GM23338 (cell line): Measurements from ENCODE around the gene MPZ. TPM values are rescaled to one million over a fixed set of nuclear protein-coding genes. Genes with fewer than 3 reads are reported as not detected.
A peak's percentile ranks its signal among the peaks of the same experiment; 100 is the strongest.

Experiments used
- ATAC-seq: fragments of 200-7000 bp; cut with Tn5 transposase; 3 replicates; pipeline ENCODE4 v1.9.1; 2020
- DNase-seq: peaks from one replicate; pipeline ENCODE4 v3.0.0-alpha.2; 2015; ENCODE audit warnings: low spot score
- H2AFZ ChIP-seq: fragments of 200-600 bp; sonication (generic); 2 replicates; pipeline ENCODE4 v1.8.0; 2016; ENCODE audit warnings: antibody characterized with exemption, mild to moderate bottlenecking, moderate library complexity
- H3F3A ChIP-seq: fragments of 200-600 bp; sonication (generic); replicated peaks from 2 replicates; pipeline ENCODE4 v1.8.0; 2017; ENCODE audit warnings: antibody characterized with exemption, mixed run types, low read depth
- H3K27ac ChIP-seq: fragments of 200-600 bp; sonication (generic); 2 replicates; pipeline ENCODE4 v1.6.1; 2016; ENCODE audit warnings: low read depth
- H3K27me3 ChIP-seq: fragments of 200-600 bp; sonication (generic); 2 replicates; pipeline ENCODE4 v1.8.0; 2016; ENCODE audit warnings: mild to moderate bottlenecking, mixed run types, moderate library complexity; ENCODE audit not compliant: insufficient read depth
- H3K36me3 ChIP-seq: fragments of 200-600 bp; sonication (generic); 2 replicates; pipeline ENCODE4 v1.8.0; 2016; ENCODE audit warnings: mild to moderate bottlenecking; ENCODE audit not compliant: insufficient read depth
- H3K4me1 ChIP-seq: fragments of 200-600 bp; sonication (generic); 2 replicates; pipeline ENCODE4 v1.8.0; 2016; ENCODE audit warnings: mild to moderate bottlenecking, moderate library complexity; ENCODE audit not compliant: insufficient read depth
- H3K4me2 ChIP-seq: fragments of 200-600 bp; sonication (generic); 2 replicates; pipeline ENCODE4 v1.7.1; 2017; ENCODE audit warnings: mixed run types
- H3K4me3 ChIP-seq: fragments of 200-600 bp; sonication (generic); 2 replicates; pipeline ENCODE4 v1.6.1; 2016; ENCODE audit warnings: mixed run types
- H3K79me2 ChIP-seq: fragments of 200-600 bp; sonication (generic); replicated peaks from 2 replicates; pipeline ENCODE4 v1.8.0; 2017; ENCODE audit warnings: mild to moderate bottlenecking; ENCODE audit not compliant: insufficient read depth
- H3K9me2 ChIP-seq: fragments of 200-600 bp; sonication (generic); 2 replicates; pipeline ENCODE4 v1.8.0; 2017; ENCODE audit not compliant: insufficient read depth
- H4K20me1 ChIP-seq: fragments of 200-600 bp; sonication (generic); replicated peaks from 2 replicates; pipeline ENCODE4 v1.8.0; 2017; ENCODE audit warnings: mild to moderate bottlenecking; ENCODE audit not compliant: insufficient read depth
- H3K27ac Mint-ChIP-seq: 2 replicates; pipeline ENCODE4 v1.8.0; 2020; ENCODE audit warnings: inconsistent platforms, mild to moderate bottlenecking, moderate library complexity, mixed read lengths
- H3K27me3 Mint-ChIP-seq: 3 replicates; pipeline ENCODE4 v1.8.0; 2022; ENCODE audit warnings: low read depth, mild to moderate bottlenecking, moderate library complexity, mixed read lengths, inconsistent platforms; ENCODE audit not compliant: insufficient read depth, poor library complexity
- H3K36me3 Mint-ChIP-seq: 3 replicates; pipeline ENCODE4 v1.8.0; 2021; ENCODE audit warnings: low read depth, mild to moderate bottlenecking, inconsistent platforms, moderate library complexity, mixed read lengths
- H3K4me1 Mint-ChIP-seq: 3 replicates; pipeline ENCODE4 v1.8.0; 2020; ENCODE audit warnings: mild to moderate bottlenecking, inconsistent platforms, mixed read lengths
- H3K4me3 Mint-ChIP-seq: 3 replicates; pipeline ENCODE4 v1.8.0; 2021; ENCODE audit warnings: moderate library complexity, mild to moderate bottlenecking, inconsistent platforms, mixed read lengths
- H3K9me3 Mint-ChIP-seq: 3 replicates; pipeline ENCODE4 v1.8.0; 2020; ENCODE audit warnings: moderate library complexity, mild to moderate bottlenecking, inconsistent platforms, mixed read lengths
- CREB1 ChIP-seq: fragments of 250-450 bp; sonication (Bioruptor Pico); IDR thresholded peaks from 2 replicates; pipeline ENCODE4 v1.5.0; 2020; ENCODE audit warnings: low read depth, mild to moderate bottlenecking, moderate library complexity
- EZH2 ChIP-seq: fragments of 200-600 bp; sonication (generic); IDR thresholded peaks from one replicate; pipeline ENCODE4 v1.8.0; 2017; ENCODE audit warnings: antibody characterized with exemption, mild to moderate bottlenecking, low read depth; ENCODE audit not compliant: unreplicated experiment
- EZH2phosphoT487 ChIP-seq: fragments of 200-600 bp; sonication (generic); IDR thresholded peaks from one replicate; pipeline ENCODE4 v1.8.1; 2018; ENCODE audit warnings: antibody characterized with exemption; ENCODE audit not compliant: unreplicated experiment
- JUNB ChIP-seq: IDR thresholded peaks from one replicate; pipeline ENCODE4 v1.6.1; 2016; ENCODE audit warnings: antibody characterized with exemption; ENCODE audit not compliant: unreplicated experiment
- NANOG ChIP-seq: IDR thresholded peaks from 2 replicates; pipeline ENCODE4 v1.6.1; 2016; ENCODE audit warnings: antibody characterized with exemption, borderline replicate concordance
- POLR2AphosphoS5 ChIP-seq: IDR thresholded peaks from 2 replicates; pipeline ENCODE4 v1.6.1; 2016; ENCODE audit warnings: antibody characterized with exemption, low read depth
- STAT1 ChIP-seq: IDR thresholded peaks from one replicate; pipeline ENCODE4 v1.6.1; 2016; ENCODE audit warnings: antibody characterized with exemption; ENCODE audit not compliant: unreplicated experiment
- ZNF114 ChIP-seq: fragments of 250-450 bp; sonication (Bioruptor Pico); IDR thresholded peaks from 2 replicates; pipeline ENCODE4 v1.5.0; 2020; ENCODE audit warnings: mild to moderate bottlenecking, moderate library complexity
- ZNF331 ChIP-seq: fragments of 250-450 bp; sonication (Bioruptor Pico); IDR thresholded peaks from 2 replicates; pipeline ENCODE4 v1.5.0; 2020; ENCODE audit warnings: low read depth, mild to moderate bottlenecking, moderate library complexity
- polyA plus RNA-seq: library from polyadenylated mRNA; unstranded; fragments of >200 nt; fragmentation: Nextera tagmentation; extraction: Ambion mirVana; gene quantifications from 2 replicates; pipeline ENCODE4 v1.2.1, GENCODE V29; 2016
- total RNA-seq: library from RNA; depleted of rRNA; stranded (reverse); fragments of >200 nt; shearing (Covaris generic); gene quantifications from 2 replicates; pipeline ENCODE4 v1.2.3, GENCODE V29; 2014
- TF ChIP-seq, protein P1 (sequence below), 2 experiments: fragments of 200-600 bp in 1 of 2; sonication (generic) in 1 of 2; conservative IDR thresholded peaks; 2 replicates each; pipeline versions ENCODE4 v1.5.1 to v1.6.1; 2016 to 2017; ENCODE audit warnings: antibody characterized with exemption in 2 of 2, low read depth in 2 of 2, mild to moderate bottlenecking in 2 of 2, moderate library complexity in 1 of 2
- TF ChIP-seq, protein P2 (sequence below): fragments of 250-450 bp; sonication (Bioruptor Pico); IDR thresholded peaks from 2 replicates; pipeline ENCODE4 v1.5.0; 2020; ENCODE audit warnings: mild to moderate bottlenecking, moderate library complexity
- TF ChIP-seq, protein P3 (sequence below): IDR thresholded peaks from 2 replicates; pipeline ENCODE4 v1.6.1; 2016; ENCODE audit warnings: antibody characterized with exemption
- TF ChIP-seq, protein P4 (sequence below): IDR thresholded peaks from one replicate; pipeline ENCODE4 v1.6.1; 2018; ENCODE audit warnings: antibody characterized with exemption; ENCODE audit not compliant: unreplicated experiment

MPZ gene
- total and polyA plus RNA-seq, 2 experiments from 2014 or later: 1.9 to 4.0 TPM

DNA sequence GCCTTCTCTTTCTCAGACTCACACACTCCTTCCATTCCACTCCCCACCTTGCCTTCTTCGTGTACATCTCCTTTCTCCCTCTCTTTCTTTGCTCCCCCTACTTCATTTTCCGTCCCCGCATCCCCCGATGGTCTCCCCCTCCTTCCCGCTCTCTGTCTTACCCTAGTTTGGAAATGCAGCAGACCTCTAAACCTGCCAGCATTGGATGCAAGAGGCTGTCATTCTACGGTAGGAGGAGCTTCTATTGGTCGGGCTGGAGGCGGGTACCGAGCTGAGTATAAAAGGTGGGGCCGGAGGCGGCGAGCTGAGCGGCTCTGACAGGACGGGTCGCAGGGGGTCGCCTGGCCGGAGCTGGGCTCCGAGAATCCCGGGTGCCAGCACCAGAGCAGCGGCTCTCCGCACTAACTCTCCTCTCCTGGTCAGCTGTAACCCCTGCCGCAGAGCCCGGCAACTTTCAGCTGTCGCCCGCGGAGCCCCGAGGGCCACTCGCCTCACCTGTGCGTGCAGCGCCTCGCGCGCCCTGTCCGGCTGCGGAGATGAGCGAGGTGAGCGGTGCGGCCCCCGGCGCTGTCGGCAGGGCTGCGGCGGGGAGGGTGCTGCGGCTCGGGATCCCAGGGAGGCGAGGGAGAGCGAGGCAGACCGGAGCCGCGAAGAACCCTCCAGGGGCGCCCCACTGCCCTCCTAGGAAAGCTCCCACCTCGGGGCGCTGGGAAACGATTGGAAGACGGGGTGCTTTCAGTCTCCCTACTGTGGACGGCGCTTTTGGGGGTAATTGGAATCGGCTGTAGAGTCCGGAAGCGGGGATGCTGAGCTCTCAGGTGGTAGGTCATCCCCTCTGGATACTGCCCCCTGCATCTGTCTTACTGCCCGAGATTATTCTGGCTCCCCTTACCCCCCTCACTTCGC, 51.1 kb downstream of the MPZ start, which contains the start of gene PCP4L1:
Gene PCP4L1, plus strand, starts transcription at position 307 of the 906 bp plus-strand sequence. Its CDS starts 230 bp downstream, at position 537.
- peaks cover 28% of the 10 kb centered on the region for H3K9me3 Mint-ChIP-seq
- Histone ChIP-seq H3K9me2 (no peaks in the 10 kb centered on the region), H3K4me2 (peak within 1 kb of the TSS; percentile 81), H3K4me3 (peak within 1 kb of the TSS; percentile 62), H3F3A (0 out of 2 replicates have a peak, but pooled peaks cover 7% of the 10 kb centered on the region), H3K27ac (no peak within 1 kb of the TSS), H3K36me3 (peaks cover 7% of the 10 kb centered on the region; the same call in 1 of the 2 replicates), H3K79me2 (no peaks in the 10 kb centered on the region), H3K27me3 (peaks cover 38% of the 10 kb centered on the region), H3K4me1 (peaks cover 8% of the 10 kb centered on the region), H4K20me1 (no peaks in the 10 kb centered on the region), H2AFZ (peak within 1 kb of the TSS; percentile 84)
- peaks cover 16% of the 10 kb centered on the region for H3K36me3 Mint-ChIP-seq
- TF ChIP-seq, protein P1, sequence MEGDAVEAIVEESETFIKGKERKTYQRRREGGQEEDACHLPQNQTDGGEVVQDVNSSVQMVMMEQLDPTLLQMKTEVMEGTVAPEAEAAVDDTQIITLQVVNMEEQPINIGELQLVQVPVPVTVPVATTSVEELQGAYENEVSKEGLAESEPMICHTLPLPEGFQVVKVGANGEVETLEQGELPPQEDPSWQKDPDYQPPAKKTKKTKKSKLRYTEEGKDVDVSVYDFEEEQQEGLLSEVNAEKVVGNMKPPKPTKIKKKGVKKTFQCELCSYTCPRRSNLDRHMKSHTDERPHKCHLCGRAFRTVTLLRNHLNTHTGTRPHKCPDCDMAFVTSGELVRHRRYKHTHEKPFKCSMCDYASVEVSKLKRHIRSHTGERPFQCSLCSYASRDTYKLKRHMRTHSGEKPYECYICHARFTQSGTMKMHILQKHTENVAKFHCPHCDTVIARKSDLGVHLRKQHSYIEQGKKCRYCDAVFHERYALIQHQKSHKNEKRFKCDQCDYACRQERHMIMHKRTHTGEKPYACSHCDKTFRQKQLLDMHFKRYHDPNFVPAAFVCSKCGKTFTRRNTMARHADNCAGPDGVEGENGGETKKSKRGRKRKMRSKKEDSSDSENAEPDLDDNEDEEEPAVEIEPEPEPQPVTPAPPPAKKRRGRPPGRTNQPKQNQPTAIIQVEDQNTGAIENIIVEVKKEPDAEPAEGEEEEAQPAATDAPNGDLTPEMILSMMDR (conservative IDR thresholded peaks at IDR 0.05; ENCODE audit: low read depth in 2 of 2): no peak
- TF ChIP-seq ZNF331 (CRISPR knock-in tag) (no peak), NANOG (no peak), ZNF114 (CRISPR knock-in tag) (peak; percentile 95), EZH2phosphoT487 (no peak), POLR2AphosphoS5 (peak; percentile 47; the same call in 1 of the 2 replicates), CREB1 (CRISPR knock-in tag) (0 out of 2 replicates have a peak, but pooled peaks have one; percentile 11), EZH2 (no peak), STAT1 (no peak), JUNB (no peak)
- TF ChIP-seq, protein P2, sequence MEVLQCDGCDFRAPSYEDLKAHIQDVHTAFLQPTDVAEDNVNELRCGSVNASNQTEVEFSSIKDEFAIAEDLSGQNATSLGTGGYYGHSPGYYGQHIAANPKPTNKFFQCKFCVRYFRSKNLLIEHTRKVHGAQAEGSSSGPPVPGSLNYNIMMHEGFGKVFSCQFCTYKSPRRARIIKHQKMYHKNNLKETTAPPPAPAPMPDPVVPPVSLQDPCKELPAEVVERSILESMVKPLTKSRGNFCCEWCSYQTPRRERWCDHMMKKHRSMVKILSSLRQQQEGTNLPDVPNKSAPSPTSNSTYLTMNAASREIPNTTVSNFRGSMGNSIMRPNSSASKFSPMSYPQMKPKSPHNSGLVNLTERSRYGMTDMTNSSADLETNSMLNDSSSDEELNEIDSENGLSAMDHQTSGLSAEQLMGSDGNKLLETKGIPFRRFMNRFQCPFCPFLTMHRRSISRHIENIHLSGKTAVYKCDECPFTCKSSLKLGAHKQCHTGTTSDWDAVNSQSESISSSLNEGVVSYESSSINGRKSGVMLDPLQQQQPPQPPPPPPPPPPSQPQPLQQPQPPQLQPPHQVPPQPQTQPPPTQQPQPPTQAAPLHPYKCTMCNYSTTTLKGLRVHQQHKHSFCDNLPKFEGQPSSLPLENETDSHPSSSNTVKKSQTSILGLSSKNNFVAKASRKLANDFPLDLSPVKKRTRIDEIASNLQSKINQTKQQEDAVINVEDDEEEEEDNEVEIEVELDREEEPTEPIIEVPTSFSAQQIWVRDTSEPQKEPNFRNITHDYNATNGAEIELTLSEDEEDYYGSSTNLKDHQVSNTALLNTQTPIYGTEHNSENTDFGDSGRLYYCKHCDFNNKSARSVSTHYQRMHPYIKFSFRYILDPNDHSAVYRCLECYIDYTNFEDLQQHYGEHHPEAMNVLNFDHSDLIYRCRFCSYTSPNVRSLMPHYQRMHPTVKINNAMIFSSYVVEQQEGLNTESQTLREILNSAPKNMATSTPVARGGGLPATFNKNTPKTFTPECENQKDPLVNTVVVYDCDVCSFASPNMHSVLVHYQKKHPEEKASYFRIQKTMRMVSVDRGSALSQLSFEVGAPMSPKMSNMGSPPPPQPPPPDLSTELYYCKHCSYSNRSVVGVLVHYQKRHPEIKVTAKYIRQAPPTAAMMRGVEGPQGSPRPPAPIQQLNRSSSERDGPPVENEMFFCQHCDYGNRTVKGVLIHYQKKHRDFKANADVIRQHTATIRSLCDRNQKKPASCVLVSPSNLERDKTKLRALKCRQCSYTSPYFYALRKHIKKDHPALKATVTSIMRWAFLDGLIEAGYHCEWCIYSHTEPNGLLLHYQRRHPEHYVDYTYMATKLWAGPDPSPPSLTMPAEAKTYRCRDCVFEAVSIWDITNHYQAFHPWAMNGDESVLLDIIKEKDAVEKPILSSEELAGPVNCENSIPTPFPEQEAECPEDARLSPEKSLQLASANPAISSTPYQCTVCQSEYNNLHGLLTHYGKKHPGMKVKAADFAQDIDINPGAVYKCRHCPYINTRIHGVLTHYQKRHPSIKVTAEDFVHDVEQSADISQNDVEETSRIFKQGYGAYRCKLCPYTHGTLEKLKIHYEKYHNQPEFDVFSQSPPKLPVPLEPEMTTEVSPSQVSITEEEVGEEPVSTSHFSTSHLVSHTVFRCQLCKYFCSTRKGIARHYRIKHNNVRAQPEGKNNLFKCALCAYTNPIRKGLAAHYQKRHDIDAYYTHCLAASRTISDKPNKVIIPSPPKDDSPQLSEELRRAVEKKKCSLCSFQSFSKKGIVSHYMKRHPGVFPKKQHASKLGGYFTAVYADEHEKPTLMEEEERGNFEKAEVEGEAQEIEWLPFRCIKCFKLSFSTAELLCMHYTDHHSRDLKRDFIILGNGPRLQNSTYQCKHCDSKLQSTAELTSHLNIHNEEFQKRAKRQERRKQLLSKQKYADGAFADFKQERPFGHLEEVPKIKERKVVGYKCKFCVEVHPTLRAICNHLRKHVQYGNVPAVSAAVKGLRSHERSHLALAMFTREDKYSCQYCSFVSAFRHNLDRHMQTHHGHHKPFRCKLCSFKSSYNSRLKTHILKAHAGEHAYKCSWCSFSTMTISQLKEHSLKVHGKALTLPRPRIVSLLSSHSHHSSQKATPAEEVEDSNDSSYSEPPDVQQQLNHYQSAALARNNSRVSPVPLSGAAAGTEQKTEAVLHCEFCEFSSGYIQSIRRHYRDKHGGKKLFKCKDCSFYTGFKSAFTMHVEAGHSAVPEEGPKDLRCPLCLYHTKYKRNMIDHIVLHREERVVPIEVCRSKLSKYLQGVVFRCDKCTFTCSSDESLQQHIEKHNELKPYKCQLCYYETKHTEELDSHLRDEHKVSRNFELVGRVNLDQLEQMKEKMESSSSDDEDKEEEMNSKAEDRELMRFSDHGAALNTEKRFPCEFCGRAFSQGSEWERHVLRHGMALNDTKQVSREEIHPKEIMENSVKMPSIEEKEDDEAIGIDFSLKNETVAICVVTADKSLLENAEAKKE: no peak
- TF ChIP-seq, protein P3, sequence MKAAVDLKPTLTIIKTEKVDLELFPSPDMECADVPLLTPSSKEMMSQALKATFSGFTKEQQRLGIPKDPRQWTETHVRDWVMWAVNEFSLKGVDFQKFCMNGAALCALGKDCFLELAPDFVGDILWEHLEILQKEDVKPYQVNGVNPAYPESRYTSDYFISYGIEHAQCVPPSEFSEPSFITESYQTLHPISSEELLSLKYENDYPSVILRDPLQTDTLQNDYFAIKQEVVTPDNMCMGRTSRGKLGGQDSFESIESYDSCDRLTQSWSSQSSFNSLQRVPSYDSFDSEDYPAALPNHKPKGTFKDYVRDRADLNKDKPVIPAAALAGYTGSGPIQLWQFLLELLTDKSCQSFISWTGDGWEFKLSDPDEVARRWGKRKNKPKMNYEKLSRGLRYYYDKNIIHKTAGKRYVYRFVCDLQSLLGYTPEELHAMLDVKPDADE: no peak
- TF ChIP-seq, protein P4, sequence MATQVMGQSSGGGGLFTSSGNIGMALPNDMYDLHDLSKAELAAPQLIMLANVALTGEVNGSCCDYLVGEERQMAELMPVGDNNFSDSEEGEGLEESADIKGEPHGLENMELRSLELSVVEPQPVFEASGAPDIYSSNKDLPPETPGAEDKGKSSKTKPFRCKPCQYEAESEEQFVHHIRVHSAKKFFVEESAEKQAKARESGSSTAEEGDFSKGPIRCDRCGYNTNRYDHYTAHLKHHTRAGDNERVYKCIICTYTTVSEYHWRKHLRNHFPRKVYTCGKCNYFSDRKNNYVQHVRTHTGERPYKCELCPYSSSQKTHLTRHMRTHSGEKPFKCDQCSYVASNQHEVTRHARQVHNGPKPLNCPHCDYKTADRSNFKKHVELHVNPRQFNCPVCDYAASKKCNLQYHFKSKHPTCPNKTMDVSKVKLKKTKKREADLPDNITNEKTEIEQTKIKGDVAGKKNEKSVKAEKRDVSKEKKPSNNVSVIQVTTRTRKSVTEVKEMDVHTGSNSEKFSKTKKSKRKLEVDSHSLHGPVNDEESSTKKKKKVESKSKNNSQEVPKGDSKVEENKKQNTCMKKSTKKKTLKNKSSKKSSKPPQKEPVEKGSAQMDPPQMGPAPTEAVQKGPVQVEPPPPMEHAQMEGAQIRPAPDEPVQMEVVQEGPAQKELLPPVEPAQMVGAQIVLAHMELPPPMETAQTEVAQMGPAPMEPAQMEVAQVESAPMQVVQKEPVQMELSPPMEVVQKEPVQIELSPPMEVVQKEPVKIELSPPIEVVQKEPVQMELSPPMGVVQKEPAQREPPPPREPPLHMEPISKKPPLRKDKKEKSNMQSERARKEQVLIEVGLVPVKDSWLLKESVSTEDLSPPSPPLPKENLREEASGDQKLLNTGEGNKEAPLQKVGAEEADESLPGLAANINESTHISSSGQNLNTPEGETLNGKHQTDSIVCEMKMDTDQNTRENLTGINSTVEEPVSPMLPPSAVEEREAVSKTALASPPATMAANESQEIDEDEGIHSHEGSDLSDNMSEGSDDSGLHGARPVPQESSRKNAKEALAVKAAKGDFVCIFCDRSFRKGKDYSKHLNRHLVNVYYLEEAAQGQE: no peak
- H3K4me3 Mint-ChIP-seq: peak within 1 kb of the TSS; percentile 62
- H3K27me3 Mint-ChIP-seq: peaks cover 42% of the 10 kb centered on the region
- ATAC-seq (peak; percentile 96), DNase-seq (peak; percentile 98)
- no peak within 1 kb of the TSS for H3K27ac Mint-ChIP-seq
- peaks cover 21% of the 10 kb centered on the region for H3K4me1 Mint-ChIP-seq
